H1 (cell line): ENCODE data around the gene CCNL2.

Source experiments
- CTCF ChIP-seq, 3 experiments: IDR thresholded peaks; 1 replicate in 2 of 3; 2 replicates in 1 of 3; pipeline versions ENCODE4 v1.5.1 to v1.6.1; 2011; ENCODE audit warnings: low read length in 3 of 3, mild to moderate bottlenecking in 3 of 3, inconsistent platforms in 2 of 3, low read depth in 1 of 3, moderate library complexity in 1 of 3; ENCODE audit not compliant: insufficient read depth in 1 of 3; ENCODE audit errors: control extremely low read depth in 1 of 3
- EP300 ChIP-seq, 2 experiments: IDR thresholded peaks; 1 replicate in 1 of 2; 2 replicates in 1 of 2; pipeline ENCODE4 v1.6.1; 2011 to 2012; ENCODE audit warnings: low read depth in 2 of 2, low read length in 2 of 2, mild to moderate bottlenecking in 2 of 2, borderline replicate concordance in 1 of 2, inconsistent platforms in 1 of 2, moderate library complexity in 1 of 2
- GABPA ChIP-seq: IDR thresholded peaks from 2 replicates; pipeline ENCODE4 v1.6.1; 2011; ENCODE audit warnings: mild to moderate bottlenecking, low read length, moderate library complexity, borderline replicate concordance; ENCODE audit not compliant: insufficient read depth
- NRF1 ChIP-seq: IDR thresholded peaks from 2 replicates; pipeline ENCODE4 v1.6.1; 2011; ENCODE audit warnings: mild to moderate bottlenecking, low read depth, low read length, improper control_type of control experiment
- RFX5 ChIP-seq: IDR thresholded peaks from 2 replicates; pipeline ENCODE4 v1.6.1; 2011; ENCODE audit warnings: low read depth, low read length, improper control_type of control experiment, borderline replicate concordance

GRCh38 chr1:1335792-1336248, 63.3 kb downstream of the CCNL2 start:
- TF ChIP-seq CTCF (IDR thresholded peaks at IDR 0.05; ENCODE audit: control extremely low read depth in 1 of 3, insufficient read depth in 1 of 3, low read depth in 1 of 3, low read length in 3 of 3) (no peak), NRF1 (no peak), EP300 (IDR thresholded peaks at IDR 0.05; ENCODE audit: borderline replicate concordance in 1 of 2, low read depth in 2 of 2, low read length in 2 of 2) (no peak), RFX5 (no peak), GABPA (no peak)
